KMS-11 (cell line): ENCODE results near the gene P2RX5.
"Not testable (repeated sequence)": the region's sequence is repeated elsewhere in the genome, so short reads cannot be mapped to it uniquely, and the experiment has no call there.

ENCODE experiments used
- H2AFZ ChIP-seq: fragments of 200-600 bp; sonication (generic); 2 replicates; pipeline ENCODE4 v1.6.1; 2016; ENCODE audit warnings: antibody characterized with exemption, mixed run types, low read depth
- H3K27ac ChIP-seq: fragments of 200-600 bp; sonication (generic); 2 replicates; pipeline ENCODE4 v1.6.1; 2016; ENCODE audit warnings: mild to moderate bottlenecking, mixed run types
- H3K27me3 ChIP-seq: fragments of 200-600 bp; sonication (generic); 2 replicates; pipeline ENCODE4 v1.6.1; 2017; ENCODE audit warnings: mild to moderate bottlenecking, low read depth, mixed run types, moderate library complexity; ENCODE audit not compliant: insufficient read depth
- H3K36me3 ChIP-seq: fragments of 200-600 bp; sonication (generic); 2 replicates; pipeline ENCODE4 v1.6.1; 2017; ENCODE audit warnings: mild to moderate bottlenecking, mixed run types; ENCODE audit not compliant: insufficient read depth
- H3K4me1 ChIP-seq: fragments of 200-600 bp; sonication (generic); 2 replicates; pipeline ENCODE4 v1.6.1; 2016; ENCODE audit warnings: mild to moderate bottlenecking, low read depth, mixed run types; ENCODE audit not compliant: poor library complexity, severe bottlenecking
- H3K4me2 ChIP-seq: fragments of 200-600 bp; sonication (generic); 2 replicates; pipeline ENCODE4 v1.7.0; 2016; ENCODE audit warnings: mild to moderate bottlenecking, mixed run types
- H3K4me3 ChIP-seq: fragments of 200-600 bp; sonication (generic); IDR thresholded peaks from 2 replicates; pipeline ENCODE4 v1.6.1; 2017; ENCODE audit warnings: low read depth, low read length, mixed read lengths; ENCODE audit not compliant: insufficient read depth
- H3K79me2 ChIP-seq: fragments of 200-600 bp; sonication (generic); 2 replicates; pipeline ENCODE4 v1.6.1; 2016; ENCODE audit warnings: low read depth, mixed run types; ENCODE audit not compliant: insufficient read depth
- H3K9ac ChIP-seq: fragments of 200-600 bp; sonication (generic); 2 replicates; pipeline ENCODE4 v1.6.1; 2016; ENCODE audit warnings: mild to moderate bottlenecking, mixed run types
- H4K20me1 ChIP-seq: fragments of 200-600 bp; sonication (generic); 2 replicates; pipeline ENCODE4 v1.6.1; 2016; ENCODE audit warnings: mild to moderate bottlenecking, mixed run types; ENCODE audit not compliant: insufficient read depth
- CTCF ChIP-seq: fragments of 200-600 bp; sonication (generic); conservative IDR thresholded peaks from 2 replicates; pipeline ENCODE4 v1.6.1; 2017; ENCODE audit warnings: low read depth, mild to moderate bottlenecking, antibody characterized with exemption, low read length, moderate library complexity, mixed read lengths

P2RX5 gene

DNA sequence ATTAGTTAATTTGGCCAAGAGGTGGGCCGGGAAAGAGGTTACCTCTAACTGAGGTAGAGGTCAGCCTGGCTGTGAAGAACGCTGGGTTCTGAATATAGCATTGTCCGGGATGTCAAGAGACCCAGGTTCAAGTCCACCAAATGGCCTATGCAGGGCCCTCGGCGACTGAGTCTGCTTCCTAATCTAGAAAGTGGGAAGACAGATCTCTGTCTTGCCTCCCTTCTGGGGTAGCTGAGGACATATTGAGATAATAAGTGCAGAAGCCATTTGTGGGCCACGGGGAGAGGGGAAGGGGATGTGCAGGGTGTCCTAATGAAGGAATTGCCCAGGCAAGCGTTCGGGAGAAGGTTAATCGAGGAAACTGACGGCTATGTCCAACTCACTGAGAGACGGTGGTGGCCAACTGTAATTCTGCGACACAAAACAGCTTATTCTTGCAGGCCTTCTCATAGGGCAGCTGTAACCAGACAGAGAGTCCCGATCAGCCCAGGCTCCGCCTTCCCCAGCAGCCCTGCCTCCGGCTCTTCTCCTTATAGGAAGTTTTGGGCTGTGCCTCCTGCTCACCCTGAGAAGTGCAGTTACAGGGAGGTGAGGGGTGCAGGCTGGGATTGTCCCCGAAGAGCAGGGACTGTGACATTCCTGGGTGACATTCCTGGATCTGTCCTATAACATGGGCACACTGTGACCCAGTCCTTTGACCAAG, 43.6 kb upstream of the P2RX5 start:
- Histone ChIP-seq H3K27ac (no peak overlapping the region), H3K79me2 (no peaks in the 10 kb centered on the region), H2AFZ (no peak overlapping the region), H3K4me2 (no peak overlapping the region), H3K4me3 (no peak overlapping the region), H4K20me1 (no peaks in the 10 kb centered on the region), H3K9ac (no peak overlapping the region), H3K4me1 (no peaks in the 10 kb centered on the region), H3K27me3 (0 out of 2 replicates have a peak, but pooled peaks cover 2% of the 10 kb centered on the region), H3K36me3 (no peaks in the 10 kb centered on the region)
- TF ChIP-seq CTCF = no peak

GRCh38 chr17:3738562-3739295, 42.8 kb upstream of the P2RX5 start:
- Histone ChIP-seq H3K27me3 (0 out of 2 replicates have a peak, but pooled peaks cover 2% of the 10 kb centered on the region), H3K4me2 (no peak overlapping the region), H4K20me1 (no peaks in the 10 kb centered on the region), H3K27ac (no peak overlapping the region), H3K36me3 (no peaks in the 10 kb centered on the region), H3K79me2 (no peaks in the 10 kb centered on the region), H2AFZ (no peak overlapping the region), H3K9ac (no peak overlapping the region), H3K4me3 (no peak overlapping the region), H3K4me1 (no peaks in the 10 kb centered on the region)
- no peak for TF ChIP-seq CTCF

- H3K4me2 ChIP-seq = no peak overlapping the region
- no peaks in the 10 kb centered on the region for H3K36me3 ChIP-seq
- no peaks in the 10 kb centered on the region for H3K4me1 ChIP-seq
- H3K79me2 ChIP-seq = no peaks in the 10 kb centered on the region
- no peaks in the 10 kb centered on the region for H4K20me1 ChIP-seq
- no peak overlapping the region for H3K27ac ChIP-seq
- no peak for TF ChIP-seq CTCF
- no peak overlapping the region for H3K9ac ChIP-seq
- no peak overlapping the region for H3K4me3 ChIP-seq
- H3K27me3 ChIP-seq = 0 out of 2 replicates have a peak, but pooled peaks cover 2% of the 10 kb centered on the region
- no peak overlapping the region for H2AFZ ChIP-seq
Measured at GRCh38 chr17:3735515-3735914, 39.6 kb upstream of the P2RX5 start.

DNA sequence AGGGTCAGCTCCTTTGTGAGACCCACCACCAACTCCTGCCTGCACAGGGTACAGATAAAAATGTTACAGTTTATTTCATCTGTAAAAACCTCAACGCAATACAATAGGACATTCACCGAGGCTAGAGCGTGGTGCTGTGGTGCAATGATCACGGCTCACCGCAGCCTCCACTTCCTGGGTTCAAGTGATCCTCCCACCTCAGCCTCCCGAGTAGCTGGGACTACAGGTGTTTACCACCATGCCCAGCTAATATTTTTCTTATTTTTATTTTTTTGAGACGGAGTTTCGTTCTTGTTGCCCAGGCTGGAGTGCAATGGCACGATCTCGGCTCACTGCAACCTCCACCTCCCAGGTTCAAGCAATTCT, 38.9 kb upstream of the P2RX5 start:
- not testable (repeated sequence) for H3K4me3 ChIP-seq, H3K4me2 ChIP-seq, H3K4me1 ChIP-seq

GRCh38 chr17:3732210-3732621, 36.3 kb upstream of the P2RX5 start:
- Histone ChIP-seq H2AFZ (no peak overlapping the region), H3K27me3 (no peaks in the 10 kb centered on the region), H3K79me2 (no peaks in the 10 kb centered on the region), H3K27ac (no peak overlapping the region), H4K20me1 (no peaks in the 10 kb centered on the region), H3K36me3 (no peaks in the 10 kb centered on the region), H3K4me2 (no peak overlapping the region), H3K4me3 (no peak overlapping the region), H3K9ac (no peak overlapping the region), H3K4me1 (no peaks in the 10 kb centered on the region)
- no peak for TF ChIP-seq CTCF

More for the DNA sequence above, 38.9 kb upstream of the P2RX5 start:
- H3K79me2 ChIP-seq, H4K20me1 ChIP-seq, H2AFZ ChIP-seq, H3K9ac ChIP-seq, H3K27me3 ChIP-seq, H3K27ac ChIP-seq, H3K36me3 ChIP-seq: not testable (repeated sequence)
